Inflammatory macrophage treated with lipopolysaccharide for 4 hours (primary cell): ENCODE measurements around the gene ZNF425.
A peak's percentile ranks its signal among the peaks of the same experiment; 100 is the strongest.
"Not testable (repeated sequence)": the region's sequence is repeated elsewhere in the genome, so short reads cannot be mapped to it uniquely, and the experiment has no call there.

Experiments used
- DNase-seq: peaks from one replicate; pipeline ENCODE4 v3.0.0-alpha.2; 2020

ZNF425 gene

DNA sequence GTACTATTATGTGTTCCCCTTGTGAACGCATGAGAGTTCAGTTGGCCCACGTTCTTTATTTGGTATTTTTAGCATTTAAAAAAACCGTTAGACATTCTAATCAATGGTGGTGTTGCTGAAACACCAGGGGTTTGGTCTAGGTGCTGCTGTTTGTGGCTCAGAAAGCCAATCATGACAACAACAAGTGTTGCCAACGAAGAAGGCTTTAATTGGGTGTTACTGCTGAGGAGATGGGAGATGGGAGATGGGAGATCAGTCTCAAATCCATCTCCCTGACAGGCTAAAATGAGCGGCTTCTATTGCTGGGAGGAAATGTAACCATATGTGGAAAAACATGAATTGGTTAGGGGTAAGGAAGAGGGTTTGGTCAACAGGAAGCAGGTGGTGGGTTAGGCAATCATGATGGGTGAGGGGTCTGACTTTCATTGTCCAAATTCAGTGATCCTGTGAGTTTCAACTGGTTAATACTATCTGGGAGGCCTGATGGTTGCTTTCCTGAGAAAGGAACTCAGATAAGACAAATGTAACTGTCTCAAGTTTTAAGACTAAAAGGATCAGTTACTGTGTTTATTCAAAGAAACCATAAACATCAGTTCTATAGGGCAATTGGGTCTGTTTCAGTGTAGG lies 4.6 kb upstream of the ZNF425 start:
- DNase-seq = no peak

DNA sequence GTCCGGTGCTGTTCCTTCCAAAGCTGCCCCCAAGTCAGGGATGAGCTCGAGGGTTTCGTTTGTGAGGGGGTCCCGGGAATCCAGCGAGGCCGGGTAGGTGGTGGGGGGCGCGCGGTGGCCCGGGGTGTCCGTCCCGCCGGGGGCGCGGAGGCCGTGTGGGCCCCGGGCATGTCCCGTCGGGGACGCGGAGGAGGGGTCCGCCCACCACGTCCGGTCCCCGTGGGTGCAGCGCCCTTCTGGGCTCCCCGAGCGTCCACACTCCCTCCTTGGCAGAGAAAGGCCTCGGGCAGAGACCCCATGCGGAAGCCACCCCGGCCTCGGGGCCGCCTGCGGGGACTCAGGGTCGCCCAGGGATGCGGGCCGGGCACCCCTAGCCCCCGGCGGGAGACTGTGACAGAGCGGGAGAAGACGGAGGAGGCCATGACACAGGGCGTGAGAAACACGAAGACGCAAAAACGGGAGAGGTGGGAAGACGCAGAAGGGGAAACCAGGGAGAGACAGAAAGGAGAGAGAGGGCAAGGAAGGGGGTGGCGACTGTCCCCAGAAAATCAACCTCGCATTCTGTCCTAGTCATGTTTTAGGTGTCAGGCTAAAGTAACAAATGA lies 640 bp upstream of the ZNF425 start:
- DNase-seq = peak; percentile 55

DNA sequence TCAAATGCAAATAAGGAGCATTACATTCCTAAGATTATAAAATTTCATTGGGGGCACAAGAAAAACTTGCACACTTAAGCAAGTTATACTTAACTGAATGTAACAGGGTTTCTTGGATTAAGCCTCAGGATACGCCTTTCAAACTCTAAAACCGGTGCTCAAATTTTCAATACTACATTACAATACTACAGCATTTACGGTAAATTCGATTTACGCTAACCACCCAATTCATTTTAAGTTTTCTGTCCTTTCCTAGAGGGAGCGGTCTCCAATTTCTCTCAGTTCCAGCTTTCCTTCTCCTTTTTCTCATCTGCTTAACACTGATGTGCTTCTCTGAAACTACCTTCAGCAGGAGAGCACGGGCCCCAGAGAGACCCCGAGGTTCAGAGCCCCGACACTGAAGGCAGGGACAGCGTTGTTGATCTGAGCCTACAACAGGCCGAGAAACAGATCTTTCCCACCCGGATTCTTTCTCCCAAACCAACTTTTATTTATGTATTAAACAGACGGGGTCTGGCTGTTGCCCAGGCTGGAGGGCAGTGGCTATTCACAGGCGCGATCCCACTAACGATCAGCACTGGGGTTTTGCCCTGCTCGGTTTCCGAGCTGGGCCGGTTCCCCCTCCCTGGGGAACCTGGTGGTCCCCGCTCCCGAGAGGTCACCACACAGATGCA lies 798 bp downstream of the ZNF425 start:
- peak; percentile 24 for DNase-seq

DNA sequence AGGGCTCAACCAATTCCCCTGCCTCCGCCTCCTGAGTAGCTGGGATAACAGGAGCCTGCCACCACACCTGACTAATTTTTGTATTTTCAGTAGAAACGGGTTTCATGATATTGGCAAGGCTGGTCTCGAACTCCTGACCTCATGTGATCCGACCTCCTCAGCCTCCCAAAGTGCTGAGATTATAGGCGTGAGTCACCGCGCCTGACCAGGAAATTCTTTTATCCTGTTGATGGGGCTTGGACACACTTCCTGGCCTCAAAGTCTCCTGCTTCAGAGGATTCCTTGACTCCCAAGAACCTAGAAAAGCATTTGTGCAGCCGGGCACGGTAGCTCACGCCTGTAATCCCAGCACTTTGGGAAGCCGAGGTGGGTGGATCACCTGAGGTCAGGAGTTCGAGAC lies 16.2 kb downstream of the ZNF425 start:
- DNase-seq = no peak

DNA sequence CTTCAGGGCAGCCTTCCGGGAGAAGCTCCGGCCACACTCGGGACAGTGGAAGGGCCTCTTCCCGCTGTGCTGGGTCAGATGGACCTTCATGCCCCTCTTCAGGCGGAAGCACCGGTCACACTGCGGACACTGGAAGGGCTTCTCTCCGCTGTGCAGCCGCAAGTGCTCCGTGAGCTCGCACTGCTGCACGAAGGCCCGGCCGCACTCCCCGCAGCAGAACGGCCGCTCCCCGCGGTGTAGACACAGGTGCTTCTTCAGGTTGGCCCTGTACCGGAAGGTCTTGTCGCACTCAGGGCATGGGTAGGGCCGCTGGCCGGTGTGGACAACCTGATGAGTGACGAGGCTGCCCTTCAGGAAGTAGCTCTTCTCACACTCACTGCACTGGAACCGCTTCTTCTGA lies 21.4 kb downstream of the ZNF425 start:
- no peak for DNase-seq

DNA sequence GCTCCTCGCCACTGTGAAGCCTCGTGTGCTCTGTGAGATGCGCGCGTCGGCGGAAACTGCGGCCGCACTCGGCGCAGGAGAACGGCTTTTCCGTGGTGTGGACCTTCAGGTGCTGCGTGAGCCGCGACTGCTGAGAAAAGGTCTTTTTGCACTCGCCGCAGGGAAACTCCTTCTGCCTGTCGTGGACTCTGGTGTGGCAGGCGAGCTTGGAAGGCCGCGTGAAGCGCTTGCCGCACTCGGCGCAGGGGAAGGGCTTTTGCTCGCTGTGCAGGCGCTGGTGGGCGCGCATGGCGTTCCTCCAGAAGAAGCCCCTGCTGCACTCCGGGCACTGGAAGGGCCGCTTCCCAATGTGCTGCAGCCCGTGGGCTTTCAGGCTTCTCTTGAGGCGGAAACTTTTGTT lies 21.9 kb downstream of the ZNF425 start:
- DNase-seq = no peak

DNA sequence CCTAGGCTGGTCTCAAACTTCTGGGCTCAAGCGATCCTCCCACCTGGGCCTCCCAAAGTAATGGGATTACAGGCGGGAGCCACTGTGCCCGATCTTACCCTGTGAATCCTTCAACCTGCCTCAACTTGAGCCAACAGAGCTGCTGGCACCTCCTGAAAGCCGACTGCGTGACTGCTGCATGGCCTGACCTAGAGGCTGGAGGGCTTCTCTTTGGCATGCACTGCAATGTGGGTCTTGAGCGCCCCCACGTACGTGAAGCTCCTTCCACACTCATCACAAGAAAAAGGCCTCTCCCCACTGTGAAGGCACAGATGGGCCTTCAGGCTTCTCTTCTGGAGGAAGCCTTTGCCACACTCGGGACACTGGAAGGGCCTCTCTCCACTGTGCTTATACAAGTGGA lies 22.7 kb downstream of the ZNF425 start:
- DNase-seq = no peak

DNA sequence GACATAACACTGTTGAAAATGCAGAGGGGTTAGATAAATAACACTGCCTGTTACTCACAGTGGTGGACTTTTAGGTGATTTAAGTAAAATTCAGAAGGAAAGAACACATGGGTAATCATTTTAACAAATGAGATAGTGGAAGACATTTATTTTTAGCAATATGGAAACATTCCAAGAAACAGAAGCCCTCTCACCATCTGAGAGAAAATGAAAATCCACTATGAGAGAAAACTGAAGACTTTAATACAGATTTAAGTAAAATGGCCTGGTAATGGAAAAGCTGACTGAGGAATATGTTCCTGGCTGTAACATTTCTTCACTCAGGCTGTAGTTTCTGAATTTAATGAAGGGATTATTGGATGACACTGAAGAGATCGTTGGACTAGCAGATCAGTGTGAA lies 23.5 kb downstream of the ZNF425 start:
- DNase-seq = no peak

DNA sequence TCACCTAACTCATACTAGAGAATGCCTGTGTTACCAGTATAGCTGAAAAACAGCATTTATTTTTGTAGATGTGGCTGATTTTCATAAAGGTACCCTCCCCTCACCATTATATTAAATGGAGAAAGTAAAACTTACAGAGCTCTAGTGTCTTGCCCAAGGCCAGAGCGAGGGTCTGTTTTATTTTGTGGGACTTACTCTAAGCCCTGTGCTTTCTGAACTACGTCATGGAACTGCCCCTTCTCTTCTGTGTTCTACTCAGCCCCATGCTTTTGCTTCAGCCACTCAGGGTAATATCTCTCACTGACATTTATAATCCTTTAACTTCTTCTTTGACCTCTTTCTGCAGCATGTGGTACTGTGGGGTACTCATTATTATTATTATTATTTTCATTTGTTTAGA lies 25.3 kb downstream of the ZNF425 start:
- no peak for DNase-seq

DNA sequence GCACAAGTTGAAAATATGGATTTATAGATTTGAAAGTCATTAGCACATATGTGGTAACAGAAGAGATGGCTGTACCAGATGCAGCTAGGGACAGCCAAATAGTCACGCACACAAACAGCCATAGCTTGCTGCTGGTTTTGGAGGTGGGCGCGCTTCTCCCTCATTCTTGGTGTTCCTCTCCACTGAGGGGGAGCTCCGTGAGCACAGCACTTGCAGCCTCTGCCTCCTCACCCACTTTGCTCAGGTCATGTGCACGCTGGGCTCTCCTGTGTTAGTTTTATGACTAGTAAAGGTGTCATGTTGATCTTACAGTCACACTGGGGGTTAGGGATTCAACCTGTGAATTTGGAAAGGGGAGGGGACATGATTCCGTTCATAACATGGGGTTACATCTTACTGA lies 27.1 kb downstream of the ZNF425 start:
- DNase-seq = no peak

DNA sequence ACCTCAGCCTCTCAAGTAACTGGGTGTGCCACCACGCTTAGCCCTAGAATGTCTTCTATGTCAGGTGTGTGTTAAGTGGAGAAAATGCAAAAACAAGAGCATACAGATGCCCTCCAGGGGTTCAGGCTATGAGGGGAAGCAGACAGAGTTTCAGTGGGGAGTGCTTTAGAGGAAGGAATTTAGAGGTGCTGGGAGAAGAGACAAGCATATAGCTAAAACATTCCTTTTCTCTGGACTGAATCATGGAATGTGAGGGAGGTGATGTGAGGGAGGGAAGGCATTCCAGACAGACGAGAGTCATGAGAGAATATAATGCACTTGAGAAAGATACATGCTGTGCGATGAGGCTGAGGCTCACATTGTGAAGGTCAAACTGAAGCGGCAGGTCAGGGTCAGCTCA lies 29.0 kb downstream of the ZNF425 start:
- DNase-seq = no peak

DNA sequence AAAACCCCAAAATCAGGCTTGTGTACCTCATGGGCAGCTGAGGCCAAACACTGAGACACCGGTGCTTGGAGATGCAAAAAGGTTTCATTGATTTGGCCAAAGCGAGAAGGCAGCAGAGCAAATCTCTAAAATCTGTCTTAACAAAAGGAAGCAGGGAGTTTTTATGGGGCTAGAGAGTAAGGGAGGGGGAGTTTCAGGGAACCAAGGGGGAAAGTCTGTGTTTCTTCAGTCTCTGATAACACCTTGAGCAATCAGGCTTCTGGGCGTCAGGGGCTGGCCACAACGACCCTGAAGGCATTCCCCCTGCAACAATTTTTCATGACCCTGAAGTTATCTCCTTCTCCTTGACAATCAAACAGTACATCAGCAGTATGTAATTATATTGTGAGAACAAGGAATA lies 32.9 kb downstream of the ZNF425 start:
- no peak for DNase-seq

DNA sequence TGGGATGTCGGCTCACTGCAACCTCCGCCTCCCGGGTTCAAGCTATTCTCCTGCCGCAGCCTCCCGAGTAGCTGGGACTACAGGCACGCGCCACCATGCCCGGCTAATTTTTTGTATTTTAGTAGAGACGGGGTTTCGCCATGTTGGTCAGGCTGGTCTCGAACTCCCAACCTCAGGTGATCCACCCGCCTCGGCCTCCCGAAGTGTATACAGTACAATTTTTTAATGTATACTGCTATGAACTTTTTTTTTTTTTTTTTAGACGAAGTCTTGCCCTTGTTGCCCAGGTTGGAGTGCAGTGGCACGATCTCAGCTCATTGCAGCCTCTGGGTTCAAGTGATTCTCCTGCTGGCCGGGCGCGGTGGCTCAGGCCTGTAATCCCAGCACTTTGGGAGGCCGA lies 33.9 kb downstream of the ZNF425 start:
- not testable (repeated sequence) for DNase-seq

DNA sequence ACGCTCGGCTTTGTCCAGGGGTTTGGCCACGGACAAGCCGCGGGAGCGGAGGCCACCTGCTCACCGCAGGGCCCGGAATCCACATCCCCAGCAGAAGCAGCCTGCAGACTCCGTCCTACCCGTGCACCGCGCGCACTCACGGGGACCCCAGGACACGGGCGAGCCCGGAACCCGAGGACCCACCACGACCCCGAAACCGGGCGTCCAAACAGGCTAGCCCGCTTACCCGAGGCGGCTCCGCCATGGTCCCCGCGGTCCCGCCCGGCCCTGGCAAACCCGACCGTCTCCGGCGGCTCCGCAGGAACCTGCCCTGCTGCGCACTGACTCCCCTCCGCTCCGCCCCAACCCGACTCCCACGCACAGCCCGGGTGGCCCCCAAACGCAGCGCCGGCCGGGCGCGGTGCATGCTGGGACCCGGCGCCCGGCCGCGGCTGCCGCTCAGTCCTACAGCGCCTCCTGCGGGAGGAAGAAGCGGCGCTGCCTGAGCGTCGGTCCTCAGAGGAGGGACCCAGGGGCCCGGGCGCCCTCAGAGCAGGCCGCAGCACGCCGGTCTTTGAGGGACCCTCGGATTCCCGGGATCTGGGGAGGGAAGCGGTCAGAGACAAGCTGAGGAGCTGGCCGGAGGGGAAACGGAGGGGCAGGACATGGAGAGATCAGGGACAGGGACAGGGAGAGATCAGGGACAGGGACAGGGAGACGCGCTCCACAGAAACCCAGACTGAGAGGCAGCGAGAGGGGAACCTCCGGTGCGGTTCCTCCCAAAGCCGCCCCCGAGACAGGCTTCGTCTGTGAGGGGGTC lies 35.5 kb downstream of the ZNF425 start, which contains the start of gene ZNF786:
TSS of gene ZNF786 (minus strand) at position 322 of the 799 bp plus-strand sequence. CDS start at position 244, 78 bp downstream.
- DNase-seq = peak; percentile 92

DNA sequence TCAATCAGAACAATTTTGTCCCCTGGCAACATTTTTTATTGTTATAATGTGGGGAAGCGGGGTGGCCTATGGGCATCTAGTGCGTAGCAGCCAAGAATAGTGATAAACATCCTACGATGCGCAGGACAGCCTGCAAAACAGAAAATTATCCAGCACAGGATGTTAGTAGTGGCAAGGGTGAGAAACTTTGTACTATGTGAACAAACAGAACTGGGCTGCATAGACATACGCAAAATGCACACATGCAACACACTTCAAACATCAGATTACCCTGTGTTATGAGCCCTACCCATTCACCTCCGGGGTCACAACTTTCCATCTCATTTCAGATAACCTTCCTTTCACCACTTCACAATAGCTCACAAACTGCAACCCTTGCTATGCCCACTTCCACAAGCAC lies 38.7 kb downstream of the ZNF425 start:
- no peak for DNase-seq

DNA sequence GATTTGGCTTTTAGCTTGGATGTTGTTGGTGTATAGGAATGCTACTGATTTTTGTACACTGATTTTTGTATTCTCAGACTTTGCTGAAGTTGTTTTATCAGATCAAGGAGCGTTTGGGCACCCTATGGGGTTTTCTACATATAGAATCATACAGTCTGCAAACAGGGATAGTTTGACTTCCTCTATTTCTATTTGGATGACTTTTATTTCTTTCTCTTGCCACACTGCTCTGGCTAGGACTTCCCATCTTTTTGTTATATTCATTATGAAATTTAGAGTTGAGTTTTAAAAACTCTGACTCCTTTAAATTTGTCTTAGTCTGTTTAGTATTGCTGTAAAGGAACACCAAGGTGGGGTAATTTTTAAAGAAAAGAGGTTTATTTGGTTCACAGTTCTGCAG lies 40.3 kb downstream of the ZNF425 start:
- DNase-seq = peak; percentile 73

DNA sequence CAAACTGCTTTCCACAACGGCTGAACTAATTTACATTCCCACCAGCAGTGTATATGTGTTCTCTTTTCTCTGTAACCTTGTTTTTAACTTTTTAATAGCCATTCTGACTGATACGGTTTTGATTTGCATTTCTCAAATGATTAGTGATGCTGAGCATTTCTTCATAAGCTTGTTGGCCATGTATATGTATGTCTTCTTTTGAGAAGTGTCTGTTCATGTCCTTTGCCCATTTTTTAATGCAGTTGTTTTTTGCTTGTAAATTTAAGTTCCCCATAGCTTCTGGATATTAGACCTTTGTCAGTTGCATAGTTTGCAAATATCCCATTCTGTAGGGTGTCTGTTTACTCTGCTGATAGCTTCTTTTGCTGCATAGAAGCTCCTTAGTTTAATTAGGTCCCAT lies 41.7 kb downstream of the ZNF425 start:
- no peak for DNase-seq

DNA sequence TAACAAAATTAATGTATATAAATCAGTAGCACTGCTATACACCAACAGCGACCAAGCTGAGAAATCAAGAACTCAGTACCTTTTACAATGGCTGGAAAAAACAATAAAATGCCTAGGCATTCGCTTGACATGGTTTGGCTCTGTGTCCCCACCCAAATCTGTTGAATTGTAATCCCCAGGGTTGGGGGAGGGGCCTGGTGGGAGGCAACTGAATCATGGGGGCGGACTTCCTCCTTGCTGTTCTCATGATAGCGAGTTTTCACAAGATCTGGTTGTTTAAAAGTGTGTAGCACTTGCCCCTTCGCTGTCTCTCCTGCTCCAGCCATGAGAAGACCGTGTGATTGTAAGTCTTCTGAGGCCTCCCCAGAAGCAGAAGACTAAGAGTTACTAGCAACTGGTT lies 44.2 kb downstream of the ZNF425 start:
- no peak for DNase-seq

DNA sequence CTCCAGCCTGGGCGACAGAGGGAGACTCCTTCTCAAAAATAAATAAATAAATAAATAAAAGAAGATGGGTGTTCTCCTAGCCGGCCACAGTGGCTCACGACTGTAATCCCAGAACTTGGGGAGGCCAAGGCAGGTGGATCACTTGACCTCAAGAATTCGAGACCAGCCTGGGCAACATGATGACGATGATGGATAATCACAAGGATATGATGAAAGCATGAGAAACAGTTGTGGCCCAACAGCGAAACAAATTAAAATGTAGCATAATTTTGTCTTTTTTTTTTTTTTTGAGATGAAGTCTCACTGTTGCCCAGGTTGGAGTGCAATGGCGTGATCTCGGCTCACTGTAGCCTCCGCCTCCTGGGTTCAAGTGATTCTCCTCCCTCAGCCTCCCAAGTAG lies 48.5 kb downstream of the ZNF425 start:
- no peak for DNase-seq

DNA sequence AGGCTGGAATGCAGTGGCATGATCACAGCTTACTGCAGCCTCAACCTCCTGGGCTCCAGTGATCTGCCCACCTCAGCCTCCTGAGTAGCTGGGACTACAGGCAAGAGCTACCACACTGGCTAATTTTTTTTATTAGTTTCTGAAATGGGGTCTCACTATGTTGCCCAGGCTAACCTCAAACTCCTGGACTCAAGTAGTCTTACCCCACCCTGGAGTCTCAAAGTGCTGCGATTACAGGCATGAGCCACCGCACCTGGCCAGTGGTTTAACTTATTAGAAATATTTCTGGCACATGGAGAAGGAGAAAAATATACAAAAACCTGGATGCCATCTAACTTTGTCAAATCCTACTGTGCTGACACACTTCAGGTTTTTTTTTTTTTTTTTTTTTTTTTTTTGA lies 50.8 kb downstream of the ZNF425 start:
- no peak for DNase-seq

DNA sequence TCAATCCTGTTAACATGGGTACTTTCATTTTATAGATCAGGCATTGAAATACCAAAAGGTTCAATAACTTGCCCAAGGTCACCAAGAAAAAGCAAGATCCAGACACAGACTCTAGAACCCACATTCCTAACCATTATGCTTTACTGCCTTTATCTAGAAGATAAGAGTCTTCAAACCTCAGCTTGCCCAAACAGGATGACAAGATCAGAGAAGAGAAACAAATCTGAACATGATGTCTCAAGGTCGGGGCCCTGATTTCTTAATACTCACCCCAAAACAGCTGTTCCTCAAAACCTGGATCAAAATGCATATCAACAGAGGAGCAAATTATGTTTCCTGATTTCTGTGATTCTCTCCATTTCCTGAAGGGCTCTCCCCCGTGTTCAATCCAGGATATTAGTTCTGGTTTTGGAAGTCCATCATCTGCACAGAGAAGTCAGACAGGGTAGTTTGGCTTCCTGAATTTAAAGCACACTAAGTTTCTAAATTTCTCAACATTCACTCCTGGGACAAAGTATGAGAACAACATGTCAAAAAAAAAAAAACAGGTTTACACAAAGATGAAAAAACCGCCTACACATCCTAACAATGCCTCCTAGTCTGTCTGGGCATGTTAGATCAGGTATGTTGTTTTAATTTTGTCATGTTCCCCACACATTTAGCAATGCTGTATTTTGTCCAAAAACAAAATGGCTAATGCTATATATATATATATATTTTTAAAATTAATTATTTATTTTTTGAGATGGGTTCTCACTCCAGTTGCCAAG lies 51.8 kb downstream of the ZNF425 start:
- DNase-seq = peak; percentile 34

DNA sequence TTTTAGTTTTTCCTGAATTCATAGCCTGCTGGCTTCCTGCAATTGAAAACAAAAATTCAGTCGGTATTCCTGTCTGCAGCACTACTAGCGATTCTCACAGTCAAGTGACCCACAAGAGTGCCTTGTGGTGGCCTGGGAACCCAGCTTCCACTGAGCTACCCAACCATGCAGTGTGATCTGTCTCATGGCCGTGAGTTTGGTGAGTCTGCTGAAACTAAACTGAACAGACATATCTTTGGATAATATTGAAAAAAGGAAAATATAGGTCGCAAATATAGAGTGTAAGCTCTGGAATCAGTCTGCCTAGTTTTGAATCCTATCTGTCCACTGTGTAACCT lies 53.7 kb downstream of the ZNF425 start:
- DNase-seq = no peak
